Peyer's patch (tissue), 4 donors: ENCODE measurements around the gene MYO1F. TPM values are rescaled to one million over a fixed set of nuclear protein-coding genes. Genes with fewer than 3 reads are reported as not detected.

ENCODE experiments used
- DNase-seq, 3 donors: peaks; one replicate each; pipeline ENCODE4 v3.0.0-alpha.2; 2017 to 2019
- H3K27ac ChIP-seq, 4 donors: fragments of 200-600 bp; sonication (generic); one replicate each; pipeline ENCODE4 v1.5.1; 2016 to 2019
- H3K27me3 ChIP-seq, 2 donors: fragments of 200-600 bp; sonication (generic); one replicate each; pipeline ENCODE4 v1.5.1; 2019
- H3K36me3 ChIP-seq, 3 donors: fragments of 200-600 bp; sonication (generic); one replicate each; pipeline ENCODE4 v1.5.1; 2016 to 2019
- H3K4me1 ChIP-seq, 4 donors: fragments of 200-600 bp; sonication (generic); one replicate each; pipeline ENCODE4 v1.5.1; 2016 to 2019
- H3K4me3 ChIP-seq, 4 donors: fragments of 200-600 bp; sonication (generic); 1 replicate in 3 of 4; 2 replicates in 1 of 4; pipeline ENCODE4 v1.5.1; 2016 to 2019; ENCODE audit warnings: mild to moderate bottlenecking in 1 of 4
- H3K9me3 ChIP-seq, 4 donors: fragments of 200-600 bp; sonication (generic); one replicate each; pipeline ENCODE4 v1.5.1; 2016 to 2019; ENCODE audit warnings: mild to moderate bottlenecking in 1 of 4
- CTCF ChIP-seq, 6 experiments: fragments of 450-650 bp in 4 of 6; fragments of 200-600 bp in 2 of 6; sonication (generic) in 1 of 6; IDR thresholded peaks; one replicate each; pipeline ENCODE4 v1.5.1; 2017 to 2019; ENCODE audit warnings: antibody characterized with exemption in 6 of 6, mild to moderate bottlenecking in 3 of 6, moderate library complexity in 1 of 6
- POLR2A ChIP-seq, 2 donors: fragments of 450-650 bp; IDR thresholded peaks; one replicate each; pipeline ENCODE4 v1.5.1; 2017; ENCODE audit warnings: antibody characterized with exemption in 2 of 2, mild to moderate bottlenecking in 2 of 2, moderate library complexity in 2 of 2
- total RNA-seq, 4 donors: library from RNA; depleted of rRNA; stranded (reverse); fragments of >200 nt; gene quantifications; one replicate each; pipeline ENCODE4 v1.1.0, GENCODE V29; 2016

The MYO1F gene
- total RNA-seq, 4 donors from 2014 or later = 10.8 to 168 (median 22.1) TPM

- H3K4me1 ChIP-seq = peaks cover 0 to 18% (median 7%) of the 10 kb centered on the region in 4 donors
- H3K4me3 ChIP-seq = no peak overlapping the region
- no peak for TF ChIP-seq CTCF (IDR thresholded peaks at IDR 0.05)
- no peak for TF ChIP-seq POLR2A (IDR thresholded peaks at IDR 0.05)
- peaks cover 0 to 5% of the 10 kb centered on the region in 2 donors for H3K27me3 ChIP-seq
- H3K36me3 ChIP-seq = no peaks in the 10 kb centered on the region
- no peak for DNase-seq
- peak overlapping the region in 3 of 4 donors; percentile 17 to 79 (median 57) for H3K27ac ChIP-seq
- H3K9me3 ChIP-seq = no peaks in the 10 kb centered on the region
Observed at GRCh38 chr19:8611391-8611876, 34.2 kb upstream of the MYO1F start.

- Histone ChIP-seq H3K36me3 (no peaks in the 10 kb centered on the region), H3K4me1 (peaks cover 0 to 18% (median 7%) of the 10 kb centered on the region in 4 donors), H3K27ac (peak overlapping the region; percentile 40 to 79 (median 74)), H3K27me3 (peaks cover 0 to 5% of the 10 kb centered on the region in 2 donors), H3K9me3 (no peaks in the 10 kb centered on the region), H3K4me3 (peak overlapping the region; percentile 42 to 65 (median 55))
- no peak for TF ChIP-seq POLR2A (IDR thresholded peaks at IDR 0.05)
- no peak for TF ChIP-seq CTCF (IDR thresholded peaks at IDR 0.05)
- DNase-seq = no peak
Observed at GRCh38 chr19:8610936-8611300, 33.7 kb upstream of the MYO1F start.

- Histone ChIP-seq H3K27ac (peak within 1 kb of the TSS; percentile 40 to 79 (median 74)), H3K36me3 (no peaks in the 10 kb centered on the region), H3K9me3 (no peaks in the 10 kb centered on the region), H3K27me3 (peaks cover 0 to 5% of the 10 kb centered on the region in 2 donors), H3K4me3 (peak within 1 kb of the TSS; percentile 42 to 65 (median 55)), H3K4me1 (peaks cover 0 to 18% (median 7%) of the 10 kb centered on the region in 4 donors)
- peak in 1 of 3 donors; percentile 52 for DNase-seq
- no peak for TF ChIP-seq CTCF (IDR thresholded peaks at IDR 0.05)
- TF ChIP-seq POLR2A (IDR thresholded peaks at IDR 0.05) = no peak
Observed at GRCh38 chr19:8610041-8610935, 33.0 kb upstream of the MYO1F start, which contains the start of gene ADAMTS10. Gene ADAMTS10, minus strand, starts transcription at chr19:8610715. Its CDS starts 5,005 bp downstream, at chr19:8605710.

GRCh38 chr19:8609279-8610040 is 32.2 kb upstream of the MYO1F start:
- Histone ChIP-seq H3K27me3 (peaks cover 0 to 5% of the 10 kb centered on the region in 2 donors), H3K9me3 (peaks cover 0 to 7% (median 0%) of the 10 kb centered on the region in 4 donors), H3K4me1 (peaks cover 0 to 18% (median 7%) of the 10 kb centered on the region in 4 donors), H3K4me3 (peak overlapping the region; percentile 42 to 65 (median 55)), H3K27ac (peak overlapping the region; percentile 3 to 79 (median 74)), H3K36me3 (peaks cover 0 to 5% (median 0%) of the 10 kb centered on the region in 3 donors)
- no peak for TF ChIP-seq CTCF (IDR thresholded peaks at IDR 0.05)
- TF ChIP-seq POLR2A (IDR thresholded peaks at IDR 0.05) = no peak
- DNase-seq = peak in 2 of 3 donors; percentile 26 to 57

- H3K27me3 ChIP-seq = peaks cover 0 to 5% of the 10 kb centered on the region in 2 donors
- peak overlapping the region in 3 of 4 donors; percentile 73 to 79 (median 75) for H3K27ac ChIP-seq
- H3K4me3 ChIP-seq = peak overlapping the region; percentile 42 to 65 (median 55)
- no peak for DNase-seq
- peaks cover 0 to 5% (median 0%) of the 10 kb centered on the region in 3 donors for H3K36me3 ChIP-seq
- peaks cover 0 to 18% (median 7%) of the 10 kb centered on the region in 4 donors for H3K4me1 ChIP-seq
- TF ChIP-seq POLR2A (IDR thresholded peaks at IDR 0.05) = no peak
- no peak for TF ChIP-seq CTCF (IDR thresholded peaks at IDR 0.05)
- peaks cover 0 to 8% (median 0%) of the 10 kb centered on the region in 4 donors for H3K9me3 ChIP-seq
Observed at GRCh38 chr19:8608941-8609278, 31.7 kb upstream of the MYO1F start.
